ENCODE results near the gene FGR.

The FGR gene

DNA sequence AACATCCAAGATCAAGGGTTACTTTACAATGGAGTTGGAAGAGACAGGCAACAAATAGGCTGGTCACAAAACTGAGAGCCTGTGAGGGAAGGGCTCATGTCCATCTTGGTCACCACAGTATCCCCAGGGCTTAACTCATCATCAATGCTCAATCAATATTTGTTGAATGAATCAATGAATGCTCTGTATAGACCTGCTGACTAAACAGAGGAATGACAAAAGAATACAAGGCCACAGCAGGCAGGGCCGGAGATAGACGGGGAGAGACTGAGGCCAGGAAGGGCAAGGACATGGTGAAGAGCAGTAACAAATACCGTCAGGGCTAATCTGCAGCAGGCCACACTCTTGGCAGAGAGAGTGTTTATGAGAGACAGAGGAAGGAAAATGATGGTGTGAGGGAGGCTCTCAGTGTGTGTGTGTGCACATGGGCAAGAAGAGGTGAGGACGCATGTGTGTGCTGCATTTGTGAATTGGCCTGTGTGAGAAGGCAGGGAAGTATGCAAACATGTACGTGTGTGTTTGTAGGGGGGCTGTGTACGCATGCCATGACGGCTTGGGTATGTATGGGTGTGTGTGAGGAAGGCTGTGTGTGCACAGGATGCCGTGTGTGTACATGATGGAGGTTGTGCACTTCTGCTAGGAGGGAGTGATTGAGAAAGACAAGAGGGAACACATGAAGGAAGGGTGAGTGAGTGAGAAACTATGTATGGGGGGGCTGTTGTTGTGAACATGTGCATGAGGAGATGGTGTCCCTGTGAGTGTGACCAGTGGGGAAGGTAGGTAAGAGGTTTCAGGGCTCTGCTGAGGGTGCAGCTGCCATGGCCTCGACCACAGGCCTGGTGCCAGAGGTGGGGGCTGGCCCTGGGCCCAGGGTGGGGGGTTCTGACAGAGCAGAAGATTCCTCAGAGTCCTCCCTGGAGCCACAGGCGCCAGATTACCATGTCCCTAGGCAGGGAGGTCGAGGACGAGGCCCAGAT, 46.4 kb downstream of the FGR start:
- Histone ChIP-seq H3K9ac (ENCODE audit: low read length) (no peak overlapping the region), H2AFZ (ENCODE audit: low read depth, low read length, severe bottlenecking) (no peak overlapping the region), H3K4me2 (ENCODE audit: low read depth, low read length, poor library complexity, severe bottlenecking) (no peak overlapping the region), H3K27ac (ENCODE audit: low read depth, low read length) (no peak overlapping the region), H3K79me2 (ENCODE audit: insufficient read depth, low read length) (no peaks in the 10 kb centered on the region), H3K9me2 (replicated peaks; ENCODE audit: insufficient read depth, low read length) (no peaks in the 10 kb centered on the region), H3K27me3 (ENCODE audit: low read length) (no peaks in the 10 kb centered on the region), H4K20me1 (ENCODE audit: low read depth, low read length) (no peaks in the 10 kb centered on the region), H3F3A (ENCODE audit: insufficient read depth) (no peaks in the 10 kb centered on the region), H3K36me3 (ENCODE audit: low read length) (no peaks in the 10 kb centered on the region), H3K4me3 (ENCODE audit: insufficient read depth, low read length, poor library complexity, severe bottlenecking) (no peak overlapping the region), H3K9me3 (ENCODE audit: insufficient read depth, low read length) (no peaks in the 10 kb centered on the region)
- TF ChIP-seq, protein P1, sequence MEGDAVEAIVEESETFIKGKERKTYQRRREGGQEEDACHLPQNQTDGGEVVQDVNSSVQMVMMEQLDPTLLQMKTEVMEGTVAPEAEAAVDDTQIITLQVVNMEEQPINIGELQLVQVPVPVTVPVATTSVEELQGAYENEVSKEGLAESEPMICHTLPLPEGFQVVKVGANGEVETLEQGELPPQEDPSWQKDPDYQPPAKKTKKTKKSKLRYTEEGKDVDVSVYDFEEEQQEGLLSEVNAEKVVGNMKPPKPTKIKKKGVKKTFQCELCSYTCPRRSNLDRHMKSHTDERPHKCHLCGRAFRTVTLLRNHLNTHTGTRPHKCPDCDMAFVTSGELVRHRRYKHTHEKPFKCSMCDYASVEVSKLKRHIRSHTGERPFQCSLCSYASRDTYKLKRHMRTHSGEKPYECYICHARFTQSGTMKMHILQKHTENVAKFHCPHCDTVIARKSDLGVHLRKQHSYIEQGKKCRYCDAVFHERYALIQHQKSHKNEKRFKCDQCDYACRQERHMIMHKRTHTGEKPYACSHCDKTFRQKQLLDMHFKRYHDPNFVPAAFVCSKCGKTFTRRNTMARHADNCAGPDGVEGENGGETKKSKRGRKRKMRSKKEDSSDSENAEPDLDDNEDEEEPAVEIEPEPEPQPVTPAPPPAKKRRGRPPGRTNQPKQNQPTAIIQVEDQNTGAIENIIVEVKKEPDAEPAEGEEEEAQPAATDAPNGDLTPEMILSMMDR (IDR thresholded peaks at IDR 0.05; ENCODE audit: insufficient read depth, low read length, poor library complexity, severe bottlenecking) = no peak
- TF ChIP-seq EZH2phosphoT487 (conservative IDR thresholded peaks at IDR 0.05; ENCODE audit: low read length) = no peak

DNA sequence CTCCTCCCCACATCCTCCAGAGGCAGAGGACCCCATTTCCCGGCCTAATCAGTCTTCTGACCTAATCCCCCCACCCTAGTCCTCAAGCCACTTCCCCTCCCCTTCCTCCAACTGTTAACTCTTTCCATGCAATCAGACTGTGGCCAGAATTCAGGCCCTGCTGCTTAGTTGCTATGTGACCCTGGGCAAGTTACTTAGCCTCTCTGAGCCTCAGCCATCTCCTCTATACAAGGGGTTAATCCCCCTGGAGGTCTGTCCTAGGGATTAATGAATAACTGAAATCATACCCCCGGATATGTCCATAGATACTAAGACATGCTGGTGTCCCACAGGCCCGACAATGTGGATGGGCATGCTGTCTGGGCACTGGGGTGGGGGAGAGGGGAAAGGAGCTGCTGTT, 49.3 kb downstream of the FGR start:
- no peaks in the 10 kb centered on the region for H3K9me2 ChIP-seq (replicated peaks; ENCODE audit: insufficient read depth, low read length)
- TF ChIP-seq, protein P1 (IDR thresholded peaks at IDR 0.05; ENCODE audit: insufficient read depth, low read length, poor library complexity, severe bottlenecking) = no peak
- no peak for TF ChIP-seq EZH2phosphoT487 (conservative IDR thresholded peaks at IDR 0.05; ENCODE audit: low read length)
- H3K4me2 ChIP-seq (ENCODE audit: low read depth, low read length, poor library complexity, severe bottlenecking) = no peak overlapping the region
- H3K36me3 ChIP-seq (ENCODE audit: low read length) = no peaks in the 10 kb centered on the region
- H3K9ac ChIP-seq (ENCODE audit: low read length) = no peak overlapping the region
- no peaks in the 10 kb centered on the region for H4K20me1 ChIP-seq (ENCODE audit: low read depth, low read length)
- no peaks in the 10 kb centered on the region for H3K27me3 ChIP-seq (ENCODE audit: low read length)
- no peak overlapping the region for H3K27ac ChIP-seq (ENCODE audit: low read depth, low read length)
- H3K4me3 ChIP-seq (ENCODE audit: insufficient read depth, low read length, poor library complexity, severe bottlenecking) = no peak overlapping the region
- no peaks in the 10 kb centered on the region for H3K79me2 ChIP-seq (ENCODE audit: insufficient read depth, low read length)
- H3F3A ChIP-seq (ENCODE audit: insufficient read depth) = no peaks in the 10 kb centered on the region
- H3K9me3 ChIP-seq (ENCODE audit: insufficient read depth, low read length) = no peaks in the 10 kb centered on the region
- H2AFZ ChIP-seq (ENCODE audit: low read depth, low read length, severe bottlenecking) = no peak overlapping the region

DNA sequence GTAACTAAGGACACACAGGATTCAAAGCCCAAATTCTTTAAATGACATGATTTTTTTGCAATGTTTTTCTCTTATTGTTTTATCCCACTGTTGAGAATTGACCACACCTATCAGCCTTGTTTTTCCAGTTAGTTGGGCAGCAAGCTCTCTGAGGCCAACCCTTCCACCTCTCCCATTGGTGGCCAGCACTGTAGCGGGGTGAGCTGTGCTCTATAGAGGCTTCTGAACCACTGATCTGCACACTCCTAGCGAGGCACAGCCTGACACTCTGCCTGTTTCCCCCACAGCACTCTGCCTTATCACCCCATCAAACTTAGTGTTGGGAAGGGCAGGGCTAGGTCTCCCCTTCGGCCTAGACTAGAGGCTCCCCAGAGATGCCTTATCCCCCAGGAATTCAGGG, 50.5 kb downstream of the FGR start:
- Histone ChIP-seq H3K9me2 (replicated peaks; ENCODE audit: insufficient read depth, low read length) (no peaks in the 10 kb centered on the region), H3F3A (ENCODE audit: insufficient read depth) (no peaks in the 10 kb centered on the region), H4K20me1 (ENCODE audit: low read depth, low read length) (no peaks in the 10 kb centered on the region), H3K27me3 (ENCODE audit: low read length) (no peaks in the 10 kb centered on the region), H3K36me3 (ENCODE audit: low read length) (no peaks in the 10 kb centered on the region), H3K4me2 (ENCODE audit: low read depth, low read length, poor library complexity, severe bottlenecking) (no peak overlapping the region), H3K4me3 (ENCODE audit: insufficient read depth, low read length, poor library complexity, severe bottlenecking) (no peak overlapping the region), H3K9me3 (ENCODE audit: insufficient read depth, low read length) (no peaks in the 10 kb centered on the region), H2AFZ (ENCODE audit: low read depth, low read length, severe bottlenecking) (no peak overlapping the region), H3K9ac (ENCODE audit: low read length) (no peak overlapping the region), H3K27ac (ENCODE audit: low read depth, low read length) (no peak overlapping the region), H3K79me2 (ENCODE audit: insufficient read depth, low read length) (no peaks in the 10 kb centered on the region)
- TF ChIP-seq, protein P1 (IDR thresholded peaks at IDR 0.05; ENCODE audit: insufficient read depth, low read length, poor library complexity, severe bottlenecking) = no peak
- TF ChIP-seq EZH2phosphoT487 (conservative IDR thresholded peaks at IDR 0.05; ENCODE audit: low read length) = no peak

Measured in SU-DHL-6 (cell line).